Suppressor macrophage treated with lipopolysaccharide for 4 hours (primary cell): ENCODE measurements around the gene MEOX1.
A peak's percentile ranks its signal among the peaks of the same experiment; 100 is the strongest.
"Not testable (repeated sequence)": the region's sequence is repeated elsewhere in the genome, so short reads cannot be mapped to it uniquely, and the experiment has no call there.

Experiments
- DNase-seq: peaks from one replicate; pipeline ENCODE4 v3.0.0-alpha.2; 2020

Gene MEOX1

DNA sequence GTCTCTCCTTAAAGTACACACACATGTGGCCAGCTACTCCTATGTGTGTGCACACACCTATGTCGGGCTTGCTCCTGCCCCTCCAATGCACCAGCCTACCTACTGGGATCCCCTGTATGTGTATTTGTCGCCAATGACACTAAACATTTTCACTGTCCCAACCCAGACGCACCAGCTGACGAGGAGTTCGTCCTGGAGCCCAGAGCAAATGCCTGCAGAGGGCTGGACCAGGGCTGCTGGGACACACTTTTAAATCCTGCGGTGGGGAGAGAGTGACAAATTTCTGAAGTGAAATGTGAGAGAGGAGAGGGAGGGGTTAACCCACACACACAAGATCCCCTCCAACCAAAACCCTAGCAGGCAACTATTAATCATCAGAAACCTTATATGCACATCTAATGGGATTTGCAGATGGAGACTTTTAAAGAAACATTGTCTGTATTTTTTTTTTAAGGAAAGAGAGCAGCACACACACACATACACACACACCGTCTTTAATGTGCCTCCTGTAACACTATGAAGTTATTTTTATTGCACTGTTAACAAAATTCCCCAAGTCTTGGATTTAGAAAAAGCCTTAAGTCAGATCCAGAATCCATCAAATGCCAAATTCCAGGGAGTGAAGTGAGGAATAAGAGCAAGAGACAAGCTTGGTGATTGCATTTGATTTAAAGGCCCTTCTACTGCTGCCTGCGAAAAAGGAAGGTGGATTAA lies at the start of gene MEOX1:
Gene MEOX1, minus strand, starts transcription at position 224 of the 714 bp plus-strand sequence. CDS start 388 bp downstream, outside the sequence.
- DNase-seq, result no peak

DNA sequence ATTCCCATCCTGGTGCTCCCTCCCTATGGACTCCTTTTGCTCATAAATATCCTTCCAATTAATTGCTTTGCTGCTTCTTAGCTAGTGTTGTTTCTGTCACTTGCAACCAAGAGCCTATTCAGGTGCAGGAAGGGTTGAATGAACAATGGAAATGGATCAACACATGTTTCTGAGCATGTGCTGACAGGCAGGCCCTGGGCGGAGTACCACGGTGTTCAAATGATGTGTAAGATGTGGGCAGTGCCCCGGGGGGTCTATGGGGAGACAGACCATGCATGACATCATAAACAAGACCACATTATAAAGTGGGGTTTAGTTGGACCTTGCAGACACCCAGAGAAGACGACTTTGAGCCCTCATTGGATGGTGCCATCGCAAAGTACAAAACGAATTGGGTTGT lies 48.4 kb upstream of the MEOX1 start:
- no peak for DNase-seq

DNA sequence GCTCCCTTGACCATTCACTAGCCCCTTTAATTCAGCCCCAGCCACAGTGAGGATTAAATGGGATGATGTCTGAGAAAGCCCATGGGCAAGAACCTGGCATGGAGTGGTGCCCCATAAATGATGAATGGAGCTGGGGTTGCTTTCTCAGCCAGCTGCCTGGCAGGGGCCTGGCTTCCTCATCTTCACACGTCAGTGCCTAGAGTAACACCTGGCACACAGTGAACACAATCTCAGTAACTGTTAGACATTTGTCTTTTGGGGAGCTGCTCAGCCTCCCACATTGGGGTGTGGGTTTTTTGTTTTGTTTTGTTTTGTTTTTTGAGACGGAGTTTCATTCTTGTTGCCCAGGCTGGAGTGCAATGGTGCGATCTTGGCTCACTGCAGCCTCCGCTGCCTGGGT lies 47.5 kb upstream of the MEOX1 start:
- DNase-seq, result no peak

GRCh38 chr17:43707184-43707583 lies 45.5 kb upstream of the MEOX1 start:
- DNase-seq, result no peak

GRCh38 chr17:43706235-43706634 lies 44.5 kb upstream of the MEOX1 start:
- no peak for DNase-seq

DNA sequence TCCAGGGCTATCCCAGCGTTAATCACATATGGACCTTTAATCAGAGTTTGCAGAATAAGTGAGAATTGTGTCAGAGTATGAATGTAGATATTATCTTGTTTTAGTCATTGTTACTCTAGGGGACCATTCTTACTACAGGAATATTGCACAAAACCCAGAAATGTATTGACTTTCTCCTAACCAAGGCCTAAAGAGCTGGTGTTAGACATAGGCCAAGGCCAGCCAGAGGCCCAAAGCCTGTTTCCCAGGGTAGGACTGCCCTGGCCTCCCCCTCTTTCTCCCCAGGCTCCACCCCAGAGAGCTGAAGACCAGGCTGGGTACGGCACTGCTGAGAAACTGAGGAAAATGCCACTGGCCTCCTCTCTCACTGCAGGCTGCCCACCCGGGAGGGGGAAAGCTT lies 41.9 kb upstream of the MEOX1 start:
- DNase-seq, result no peak

GRCh38 chr17:43702637-43703036 lies 40.9 kb upstream of the MEOX1 start:
- DNase-seq, result no peak

- DNase-seq, result peak; percentile 68
Observed at GRCh38 chr17:43701318-43701743, 39.6 kb upstream of the MEOX1 start.

GRCh38 chr17:43699438-43699756 lies 37.7 kb upstream of the MEOX1 start:
- DNase-seq, result no peak

- DNase-seq, result no peak
Observed at GRCh38 chr17:43698678-43699437, 37.1 kb upstream of the MEOX1 start.

- DNase-seq, result no peak
Observed at GRCh38 chr17:43697937-43698336, 36.2 kb upstream of the MEOX1 start.

GRCh38 chr17:43696891-43697290 lies 35.2 kb upstream of the MEOX1 start:
- no peak for DNase-seq

DNA sequence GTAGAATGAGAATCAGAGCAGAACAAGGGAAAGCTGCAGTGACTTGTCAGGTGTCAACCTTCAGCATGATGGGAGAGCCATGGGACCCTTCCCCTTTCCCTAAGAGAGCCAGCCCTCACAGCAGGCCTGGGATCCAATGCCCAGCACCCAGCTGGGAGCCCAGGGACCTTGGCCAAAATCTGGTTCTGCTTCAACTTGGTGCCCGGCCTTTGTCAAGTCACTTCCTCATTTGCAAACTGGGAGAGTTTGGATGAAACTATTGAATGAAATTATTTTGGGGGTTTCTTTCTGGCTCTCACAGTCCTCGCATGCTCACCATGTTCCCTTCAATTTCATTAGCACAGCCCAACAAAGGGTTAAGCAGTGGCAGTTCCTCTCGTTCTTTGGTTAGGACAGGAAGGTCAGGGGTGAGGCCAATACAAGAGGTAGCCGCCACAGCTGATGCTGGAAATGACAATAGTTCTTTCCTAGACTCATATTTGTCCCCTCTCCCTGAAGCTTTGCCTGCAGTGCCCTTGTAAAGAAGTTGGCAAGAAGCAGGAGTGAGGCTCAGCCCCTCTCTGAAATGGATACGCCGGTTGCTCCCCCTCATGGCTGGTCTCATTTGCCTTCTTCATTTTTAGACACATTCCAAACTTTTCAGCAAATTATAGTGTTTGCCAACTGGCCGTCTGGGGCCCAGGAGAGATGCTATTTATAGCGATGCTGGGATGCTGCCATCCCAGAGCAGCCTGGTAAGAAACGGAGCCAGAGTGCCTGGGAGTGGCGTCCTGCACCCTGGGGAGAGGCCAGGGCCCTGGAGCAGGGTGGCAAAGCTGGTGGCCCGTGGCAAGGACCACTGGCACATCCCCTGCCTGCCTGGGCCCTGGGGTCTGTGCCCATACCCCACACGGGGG lies 34.5 kb upstream of the MEOX1 start:
- peak; percentile 36 for DNase-seq

- DNase-seq, result peak; percentile 85
Observed at GRCh38 chr17:43694081-43694870, 32.6 kb upstream of the MEOX1 start.

DNA sequence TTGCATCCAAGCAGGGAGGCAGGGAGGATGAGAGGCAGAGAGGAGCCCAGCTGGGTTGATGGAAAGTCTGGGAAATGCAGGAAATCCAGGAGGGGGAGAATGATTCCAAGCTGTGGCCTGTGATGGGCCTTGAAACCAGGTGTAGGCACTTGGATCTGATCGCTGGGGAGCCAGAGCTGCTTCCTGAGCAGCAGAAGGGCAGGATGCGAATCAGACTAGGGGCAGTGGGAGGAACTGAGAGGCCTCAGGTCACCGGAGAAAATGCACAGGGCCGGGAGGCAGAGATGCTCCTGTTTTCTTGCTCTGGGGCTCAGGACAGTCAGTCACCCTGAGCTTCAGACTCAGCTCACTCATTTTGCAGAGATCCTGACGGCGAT lies 29.6 kb upstream of the MEOX1 start:
- DNase-seq, result no peak

GRCh38 chr17:43690624-43691316 lies 29.0 kb upstream of the MEOX1 start:
- DNase-seq, result no peak

- DNase-seq, result no peak
Observed at GRCh38 chr17:43689814-43690213, 28.1 kb upstream of the MEOX1 start.

DNA sequence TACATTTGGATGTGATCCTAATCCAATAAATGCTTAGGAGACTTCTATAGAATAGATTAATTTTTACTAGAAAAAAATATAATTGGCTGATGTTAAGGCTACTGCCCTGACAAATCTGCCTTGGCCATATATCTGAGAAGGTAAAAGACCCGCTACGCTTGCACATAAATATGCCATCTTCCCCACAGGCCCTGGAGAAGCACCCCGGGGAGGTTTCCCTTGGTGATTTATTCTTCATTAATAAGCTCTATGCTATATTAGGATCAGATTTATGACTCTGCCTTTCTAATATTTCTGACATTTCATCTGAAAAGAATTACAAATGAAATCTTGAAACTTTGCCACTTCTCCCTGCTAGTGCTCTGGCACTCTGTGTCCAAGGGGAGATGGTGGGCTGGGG lies 27.4 kb upstream of the MEOX1 start:
- DNase-seq, result no peak

GRCh38 chr17:43686957-43687356 lies 25.2 kb upstream of the MEOX1 start:
- not testable (repeated sequence) for DNase-seq

DNA sequence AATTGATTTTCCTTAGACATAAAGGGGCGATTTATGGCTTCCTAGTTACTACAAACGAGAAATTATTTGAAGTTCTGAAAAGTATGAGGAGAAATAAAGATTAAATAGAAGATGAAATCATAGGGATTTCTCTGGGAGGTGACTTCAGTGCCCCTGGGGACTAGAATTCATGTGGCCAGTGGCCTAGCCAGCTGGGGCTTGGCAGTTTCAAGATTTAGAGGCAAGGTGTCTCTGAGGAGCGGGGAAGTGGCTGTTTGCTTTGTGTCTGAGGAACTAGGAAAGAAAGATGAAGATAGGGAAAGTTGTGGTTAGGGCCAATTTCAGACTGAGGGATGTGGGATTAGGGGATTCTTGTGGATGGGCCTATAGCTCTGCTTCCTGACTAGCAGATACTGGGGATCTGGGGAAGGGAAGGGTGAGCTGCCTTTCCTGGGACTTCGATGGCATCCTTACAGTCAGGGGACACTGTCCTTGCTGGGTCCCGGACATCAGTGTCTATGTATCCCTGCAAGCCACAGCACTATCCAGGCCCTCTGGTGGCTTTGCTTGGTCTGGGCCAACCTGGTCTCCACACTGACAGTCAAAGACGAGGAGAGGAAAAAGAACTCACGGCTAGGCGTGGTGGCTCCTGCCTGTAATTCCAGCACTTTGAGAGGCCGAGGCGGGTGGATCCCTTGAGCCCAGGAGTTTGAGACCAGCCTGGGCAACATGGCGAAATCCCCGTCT lies 22.4 kb upstream of the MEOX1 start:
- DNase-seq, result no peak

GRCh38 chr17:43680461-43680860 lies 18.7 kb upstream of the MEOX1 start:
- no peak for DNase-seq
